NT2/D1 (cell line): ENCODE results near the gene SETX.

Source experiments
- YY1 ChIP-seq: IDR thresholded peaks from 2 replicates; pipeline ENCODE4 v1.6.1; 2011; ENCODE audit not compliant: insufficient read length, insufficient read depth
- ZNF274 ChIP-seq: IDR thresholded peaks from 2 replicates; pipeline ENCODE4 v1.6.1; 2011; ENCODE audit warnings: mild to moderate bottlenecking, low read depth, low read length

GRCh38 chr9:132228062-132228461, 126.7 kb downstream of the SETX start:
- TF ChIP-seq ZNF274 (no peak), YY1 (no peak)
